GOT3 (cell line): Measurements from ENCODE around the gene ROBO4.

Experiments used
- DNase-seq: peaks from one replicate; lab custom pipeline; 2025; ENCODE audit warnings: mixed read lengths; lab: John Stamatoyannopoulos, UW

ROBO4 gene

GRCh38 chr11:124897674-124898262 lies at the start of gene ROBO4:
Gene ROBO4, minus strand, starts transcription at chr11:124897865. Its CDS starts 70 bp downstream, at chr11:124897795.
- DNase-seq = no peak

- no peak for DNase-seq
These were observed 49.1 kb upstream of the ROBO4 start for GRCh38 chr11:124946735-124947141.

DNA sequence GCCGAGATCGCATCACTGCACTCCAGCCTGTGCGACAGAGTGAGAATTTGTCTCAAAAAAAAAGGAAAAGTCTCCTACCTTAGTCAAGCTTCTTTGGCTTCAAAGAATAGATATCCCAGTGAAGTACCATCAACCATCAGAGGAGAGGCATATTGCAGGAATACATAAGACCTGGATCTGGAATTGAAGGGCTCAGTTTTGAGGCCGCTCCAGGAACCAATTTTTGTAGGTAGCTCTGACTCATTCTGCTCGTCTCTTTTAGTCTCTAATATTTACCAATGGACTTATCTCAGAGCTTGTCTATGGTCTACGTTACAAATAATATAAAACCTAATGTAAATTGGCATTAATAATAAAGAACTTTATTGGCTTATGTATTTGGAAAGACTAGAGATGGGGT lies 48.2 kb upstream of the ROBO4 start:
- DNase-seq = no peak

DNA sequence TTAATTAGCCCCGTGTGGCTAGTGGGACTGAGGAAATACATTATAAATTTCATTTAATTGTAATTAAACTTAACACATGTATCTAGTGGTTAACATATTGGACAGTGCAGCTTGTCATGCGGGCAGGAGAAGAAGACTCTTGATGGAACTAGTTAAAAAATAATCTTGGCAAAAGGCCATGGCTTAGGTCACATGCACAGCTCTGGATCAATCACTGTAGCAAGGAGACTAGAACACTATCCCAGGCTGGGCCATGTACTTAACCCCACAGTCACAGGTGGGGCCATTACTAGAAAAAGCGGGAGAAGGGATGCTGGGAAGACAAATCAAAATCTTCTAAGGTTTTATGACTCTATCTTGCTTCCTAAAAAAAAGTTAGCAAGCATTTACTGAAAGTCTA lies 46.9 kb upstream of the ROBO4 start:
- DNase-seq = no peak

DNA sequence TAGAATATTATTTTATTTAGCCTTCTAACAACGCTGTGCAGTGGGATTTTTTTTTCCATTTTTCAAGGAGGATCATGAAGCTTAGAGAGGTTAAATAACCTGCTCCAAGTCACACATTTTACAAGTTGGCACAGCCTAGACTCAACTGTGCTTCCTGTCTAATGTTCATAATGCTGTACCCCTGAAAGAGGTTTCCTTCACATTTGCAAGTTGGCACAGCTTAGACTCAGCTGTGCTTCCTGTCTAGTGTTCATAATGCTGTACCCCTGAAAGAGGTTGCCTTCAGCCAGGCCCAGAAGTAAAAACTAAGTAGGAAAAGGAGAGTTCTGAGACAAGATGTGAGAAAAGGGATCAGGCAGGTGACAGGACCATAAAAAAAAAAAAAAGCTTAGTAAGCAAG lies 46.1 kb upstream of the ROBO4 start:
- DNase-seq = no peak

DNA sequence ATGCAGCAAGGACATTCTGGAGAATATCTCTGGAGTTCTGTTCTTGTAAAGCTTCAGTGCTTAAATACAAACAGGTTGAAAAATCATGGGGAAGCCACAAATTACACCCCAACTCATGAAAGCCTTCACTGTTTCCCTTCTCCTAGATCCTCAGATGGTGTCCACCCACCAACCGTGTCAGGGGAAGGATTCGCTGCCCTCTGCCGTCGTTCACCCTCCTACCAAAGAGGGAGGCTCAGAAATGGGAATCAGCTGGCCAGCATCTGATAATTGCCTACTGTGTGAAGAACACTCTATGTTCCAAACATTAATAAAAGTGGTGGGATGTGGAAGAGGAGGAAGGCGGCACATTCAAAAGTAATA lies 45.6 kb upstream of the ROBO4 start:
- no peak for DNase-seq

DNA sequence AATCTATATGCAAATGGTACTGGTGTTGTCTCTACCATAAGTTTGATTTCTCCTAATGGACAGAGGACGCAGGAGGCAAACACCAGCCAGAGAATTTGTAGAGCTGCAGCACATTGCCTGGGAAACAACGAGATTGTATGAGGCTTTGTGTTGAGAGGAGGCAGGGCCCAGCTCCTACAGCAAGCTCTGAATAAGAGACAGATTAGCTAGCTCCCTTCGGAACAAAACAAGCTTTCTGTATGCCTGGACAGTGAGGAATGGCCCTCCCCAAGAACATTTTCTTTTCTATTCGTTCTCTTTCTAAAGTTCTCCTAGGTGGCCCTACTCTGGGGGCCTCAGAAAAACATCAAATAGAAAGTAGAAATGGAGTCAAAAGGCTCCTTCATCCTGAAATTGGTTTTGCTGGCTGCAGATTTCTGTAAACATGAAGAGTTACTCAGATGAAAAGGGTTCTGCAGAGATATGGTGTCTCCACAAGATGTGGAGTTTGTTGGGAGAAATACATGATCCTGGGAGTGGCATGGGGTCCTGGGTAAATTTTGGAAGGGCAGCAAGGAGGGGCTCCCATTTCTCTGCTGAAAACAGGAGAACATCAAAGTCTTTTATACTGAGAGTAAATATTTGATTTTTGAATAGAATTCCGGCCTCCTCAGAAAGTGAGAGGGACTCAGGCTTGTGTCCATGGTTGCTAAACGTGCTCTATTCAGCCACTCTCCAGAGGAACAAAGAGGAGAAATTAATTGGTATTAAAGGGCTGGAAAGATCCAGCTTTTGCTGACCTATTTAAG lies 45.0 kb upstream of the ROBO4 start:
- no peak for DNase-seq

DNA sequence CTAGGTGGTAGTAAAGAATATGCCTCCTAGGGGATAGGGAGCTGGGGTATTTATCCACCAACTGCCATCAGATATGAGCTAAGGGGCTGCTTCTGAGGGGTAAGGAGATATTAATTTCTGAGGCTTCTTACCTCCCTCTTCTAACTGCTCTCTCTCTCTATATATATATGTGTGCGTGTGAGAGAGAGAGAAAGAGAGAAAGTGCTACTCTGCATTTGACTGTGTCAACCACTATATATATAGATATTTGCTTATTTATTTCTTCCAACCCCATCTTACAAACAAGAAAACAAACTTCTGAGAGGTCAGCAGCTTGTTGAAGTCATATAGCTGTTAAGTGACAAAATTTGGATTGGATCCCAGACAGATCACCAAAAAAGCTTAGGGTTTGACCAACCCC lies 44.0 kb upstream of the ROBO4 start:
- DNase-seq = no peak

GRCh38 chr11:124938970-124939369 lies 41.3 kb upstream of the ROBO4 start:
- no peak for DNase-seq

- no peak for DNase-seq
These were observed 40.6 kb upstream of the ROBO4 start for GRCh38 chr11:124938206-124938765.

DNA sequence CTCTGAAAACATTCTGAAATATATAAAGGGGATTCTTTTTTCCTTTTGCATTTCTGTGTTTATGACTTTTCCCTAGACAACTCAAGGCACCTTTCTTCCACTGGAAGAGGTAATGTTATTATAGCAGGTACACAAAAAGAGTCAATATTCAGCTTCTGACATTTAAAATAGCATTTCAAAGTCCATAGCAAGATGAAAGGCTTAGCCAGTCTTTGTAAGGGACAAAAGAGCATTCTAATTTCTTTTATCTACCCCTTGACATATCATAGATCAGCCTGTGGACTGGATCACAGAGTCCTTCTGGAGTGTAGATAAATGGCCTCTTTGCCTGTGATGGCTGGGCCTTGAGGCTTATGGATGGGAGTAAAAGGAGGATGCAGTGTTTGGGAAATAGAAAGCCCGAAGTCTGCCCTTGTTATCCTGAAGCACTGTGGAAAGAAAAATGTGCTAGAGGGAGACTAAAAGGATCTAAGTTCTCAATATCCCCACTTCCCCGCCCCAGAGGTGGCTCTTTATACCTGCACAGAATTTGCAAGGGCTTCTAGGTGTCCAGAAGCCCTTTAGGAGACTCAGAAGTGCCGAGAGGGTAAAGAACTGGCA lies 39.8 kb upstream of the ROBO4 start:
- DNase-seq = no peak

DNA sequence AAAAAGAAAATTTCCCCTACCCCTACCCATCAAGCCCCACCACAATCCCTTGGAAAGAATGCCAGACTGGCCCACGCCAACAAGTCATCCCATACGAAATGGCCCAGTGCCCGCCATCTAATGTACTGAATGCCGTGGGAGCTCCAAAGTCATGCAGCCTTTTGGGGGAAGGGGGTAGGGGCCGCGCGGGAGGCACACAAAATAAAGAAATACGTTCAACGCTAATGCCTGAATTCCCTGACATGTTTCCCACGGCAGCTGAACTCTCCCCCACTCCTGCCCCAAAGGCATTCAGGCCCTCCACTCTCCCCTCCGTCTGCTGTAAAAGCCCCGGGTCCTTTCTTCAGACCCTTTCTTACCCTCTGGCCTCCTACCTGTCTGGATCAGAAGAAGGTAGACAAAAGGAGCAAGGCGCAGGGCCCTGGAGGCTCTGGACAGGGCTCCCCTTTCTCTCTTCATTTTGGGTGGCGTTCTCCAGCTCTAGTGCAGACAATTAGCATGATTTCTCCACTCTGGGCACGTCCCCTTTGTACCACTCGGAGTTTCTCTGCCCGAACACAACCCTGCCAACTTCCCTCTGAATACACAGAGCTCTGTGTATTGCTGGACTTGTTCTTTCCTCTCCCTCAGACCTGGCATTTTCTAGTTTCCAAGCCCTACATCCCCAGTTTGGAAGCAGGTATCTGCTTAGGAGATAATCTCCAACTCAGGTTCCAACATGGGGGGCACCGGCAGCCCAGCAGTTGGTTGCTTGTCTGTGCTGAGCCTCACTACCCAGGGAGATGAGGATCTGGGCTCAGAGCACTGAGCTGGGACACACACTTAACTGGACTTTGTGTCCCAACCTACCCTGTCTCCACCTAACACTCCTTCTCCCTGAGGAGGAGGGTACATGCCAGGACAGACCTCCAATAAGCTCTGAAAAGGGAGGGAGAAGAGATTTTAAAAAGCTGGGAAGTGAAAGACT lies 38.2 kb upstream of the ROBO4 start, which contains the start of gene HEPACAM:
TSS of gene HEPACAM (minus strand) at position 500 of the 967 bp plus-strand sequence. CDS start at position 459, 41 bp downstream.
- DNase-seq = no peak

- no peak for DNase-seq
These were observed 37.3 kb upstream of the ROBO4 start for GRCh38 chr11:124934862-124935547.

- DNase-seq = no peak
These were observed 33.1 kb upstream of the ROBO4 start for GRCh38 chr11:124930799-124931198.

GRCh38 chr11:124928942-124929665 lies 31.4 kb upstream of the ROBO4 start:
- DNase-seq = no peak

DNA sequence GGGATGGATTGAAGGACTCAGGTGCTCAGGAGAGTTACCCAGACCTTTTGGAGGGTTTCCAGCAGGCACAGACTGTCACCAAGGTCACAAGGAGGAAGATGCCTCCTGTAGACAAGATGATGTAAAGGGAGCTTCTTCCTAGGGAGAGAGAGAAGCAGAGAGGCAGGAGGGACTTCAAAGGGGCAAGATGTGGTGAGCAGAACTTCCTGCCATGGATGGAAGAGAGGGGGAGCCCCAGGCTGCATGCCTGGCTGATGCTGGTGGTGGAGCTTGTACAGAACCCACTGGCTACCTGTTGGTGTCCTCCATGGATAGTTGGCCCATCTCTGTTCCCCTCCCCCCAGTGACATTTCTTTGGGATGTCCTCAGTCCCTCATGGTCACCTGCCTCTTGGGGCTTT lies 25.6 kb upstream of the ROBO4 start:
- no peak for DNase-seq

GRCh38 chr11:124922831-124923230 lies 25.2 kb upstream of the ROBO4 start:
- no peak for DNase-seq

GRCh38 chr11:124920870-124921609 lies 23.4 kb upstream of the ROBO4 start:
- DNase-seq = no peak

- no peak for DNase-seq
These were observed 22.7 kb upstream of the ROBO4 start for GRCh38 chr11:124920356-124920755.

GRCh38 chr11:124919898-124920297 lies 22.2 kb upstream of the ROBO4 start:
- DNase-seq = no peak
